K562 (cell line): ENCODE results near the gene PDCD1.

ENCODE experiments used
- CBFA2T3 ChIP-seq: fragments of 450-650 bp; IDR thresholded peaks from 2 replicates; pipeline ENCODE4 v1.6.1; 2017
- CBFB ChIP-seq: sonication (generic); formaldehyde crosslinking; IDR thresholded peaks from 2 replicates; pipeline ENCODE4 v1.4.0; 2020; ENCODE audit warnings: mild to moderate bottlenecking, missing genetic modification reagents
- CREB1 ChIP-seq, 2 experiments: sonication (generic) in 1 of 2; formaldehyde crosslinking in 1 of 2; IDR thresholded peaks; 2 replicates each; pipeline versions ENCODE4 v1.6.1 to v1.8.0; 2012 to 2022; ENCODE audit warnings: inconsistent platforms in 1 of 2, mild to moderate bottlenecking in 1 of 2, missing genetic modification reagents in 1 of 2, moderate library complexity in 1 of 2
- EGR1 ChIP-seq: fragments of 450-650 bp; conservative IDR thresholded peaks from 2 replicates; pipeline ENCODE4 v1.6.1; 2017; ENCODE audit warnings: mild to moderate bottlenecking
- FOXP1 ChIP-seq: sonication (generic); formaldehyde crosslinking; IDR thresholded peaks from 2 replicates; pipeline ENCODE4 v1.8.0; 2022; ENCODE audit warnings: mild to moderate bottlenecking, missing genetic modification reagents
- GABPA ChIP-seq: fragments of 200-800 bp; sonication (Bioruptor generic); conservative IDR thresholded peaks from 2 replicates; pipeline ENCODE4 v1.6.1; 2016; ENCODE audit warnings: low read depth, missing genetic modification characterization, missing compliant biosample characterization
- POLR2A ChIP-seq: fragments of 450-650 bp; conservative IDR thresholded peaks from 2 replicates; pipeline ENCODE4 v1.6.1; 2016
- SAFB2 ChIP-seq: fragments of 200-400 bp; formaldehyde crosslinking; IDR thresholded peaks from 2 replicates; pipeline ENCODE4 v1.6.1; 2018; ENCODE audit warnings: borderline replicate concordance, low read length, low read depth, moderate library complexity; ENCODE audit not compliant: severe bottlenecking
- SIN3A ChIP-seq, 2 experiments: fragments of 150-350 bp in 1 of 2; IDR thresholded peaks; 2 replicates each; pipeline ENCODE4 v1.6.1; 2011 to 2016; ENCODE audit warnings: borderline replicate concordance in 2 of 2, low read depth in 2 of 2, low read length in 2 of 2, mild to moderate bottlenecking in 2 of 2, moderate library complexity in 2 of 2; ENCODE audit not compliant: control insufficient read depth in 1 of 2
- TBL1XR1 ChIP-seq, 2 experiments: IDR thresholded peaks; 2 replicates each; pipeline ENCODE4 v1.6.1; 2012; ENCODE audit warnings: improper control_type of control experiment in 2 of 2, low read length in 2 of 2, mild to moderate bottlenecking in 1 of 2
- ZFP30 ChIP-seq: fragments of 250-450 bp; sonication (Bioruptor Pico); IDR thresholded peaks from 2 replicates; pipeline ENCODE4 v1.8.0; 2022; ENCODE audit warnings: moderate library complexity, mild to moderate bottlenecking, inconsistent platforms, borderline replicate concordance
- TF ChIP-seq, protein P1 (sequence below), 3 experiments: IDR thresholded peaks in 2 of 3; conservative IDR thresholded peaks in 1 of 3; 2 replicates each; pipeline ENCODE4 v1.5.1; 2011 to 2012; ENCODE audit warnings: low read length in 3 of 3, mild to moderate bottlenecking in 3 of 3, control low read depth in 2 of 3, improper control_type of control experiment in 1 of 3, inconsistent platforms in 1 of 3, low read depth in 1 of 3, mixed read lengths in 1 of 3, moderate library complexity in 1 of 3; ENCODE audit not compliant: insufficient read depth in 2 of 3

- TF ChIP-seq POLR2A (no peak), SAFB2 (no peak), SIN3A (IDR thresholded peaks at IDR 0.05; ENCODE audit: borderline replicate concordance in 2 of 2, control insufficient read depth in 1 of 2, low read depth in 2 of 2, low read length in 2 of 2) (no peak), TBL1XR1 (IDR thresholded peaks at IDR 0.05; ENCODE audit: low read length in 2 of 2) (no peak), EGR1 (no peak), CBFA2T3 (no peak), CREB1 (IDR thresholded peaks at IDR 0.05) (no peak), CREB1 (CRISPR knock-in tag; IDR thresholded peaks at IDR 0.05) (no peak), ZFP30 (no peak), CBFB (CRISPR knock-in tag) (no peak), FOXP1 (CRISPR knock-in tag) (no peak), GABPA (no peak)
- TF ChIP-seq, protein P1, sequence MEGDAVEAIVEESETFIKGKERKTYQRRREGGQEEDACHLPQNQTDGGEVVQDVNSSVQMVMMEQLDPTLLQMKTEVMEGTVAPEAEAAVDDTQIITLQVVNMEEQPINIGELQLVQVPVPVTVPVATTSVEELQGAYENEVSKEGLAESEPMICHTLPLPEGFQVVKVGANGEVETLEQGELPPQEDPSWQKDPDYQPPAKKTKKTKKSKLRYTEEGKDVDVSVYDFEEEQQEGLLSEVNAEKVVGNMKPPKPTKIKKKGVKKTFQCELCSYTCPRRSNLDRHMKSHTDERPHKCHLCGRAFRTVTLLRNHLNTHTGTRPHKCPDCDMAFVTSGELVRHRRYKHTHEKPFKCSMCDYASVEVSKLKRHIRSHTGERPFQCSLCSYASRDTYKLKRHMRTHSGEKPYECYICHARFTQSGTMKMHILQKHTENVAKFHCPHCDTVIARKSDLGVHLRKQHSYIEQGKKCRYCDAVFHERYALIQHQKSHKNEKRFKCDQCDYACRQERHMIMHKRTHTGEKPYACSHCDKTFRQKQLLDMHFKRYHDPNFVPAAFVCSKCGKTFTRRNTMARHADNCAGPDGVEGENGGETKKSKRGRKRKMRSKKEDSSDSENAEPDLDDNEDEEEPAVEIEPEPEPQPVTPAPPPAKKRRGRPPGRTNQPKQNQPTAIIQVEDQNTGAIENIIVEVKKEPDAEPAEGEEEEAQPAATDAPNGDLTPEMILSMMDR (IDR thresholded peaks at IDR 0.05 in 2 of 3, conservative IDR thresholded peaks at IDR 0.05 in 1 of 3; ENCODE audit: insufficient read depth in 2 of 3, low read depth in 1 of 3, low read length in 3 of 3), result no peak
Measured at GRCh38 chr2:241852981-241853631, 5.6 kb downstream of the PDCD1 start.
